Neuronal stem cell (in vitro differentiated cells): Measurements from ENCODE around the gene ANKS1A.

Source experiments
- DNase-seq: peaks from one replicate; pipeline ENCODE4 v3.0.0-alpha.2; 2013; ENCODE audit warnings: low spot score
- H2AFZ ChIP-seq: one replicate; pipeline ENCODE4 v1.6.1; 2013; ENCODE audit warnings: mild to moderate bottlenecking, low read length, inconsistent platforms
- H2AK5ac ChIP-seq: 2 replicates; pipeline ENCODE4 v1.6.1; 2013; ENCODE audit warnings: low read depth, mild to moderate bottlenecking, inconsistent platforms, low read length, moderate library complexity, mixed read lengths
- H2BK120ac ChIP-seq: 2 replicates; pipeline ENCODE4 v1.6.1; 2013; ENCODE audit warnings: low read depth, mild to moderate bottlenecking, inconsistent platforms, low read length, moderate library complexity, mixed read lengths
- H2BK12ac ChIP-seq: one replicate; pipeline ENCODE4 v1.6.1; 2013; ENCODE audit warnings: low read length, inconsistent platforms
- H2BK15ac ChIP-seq: 2 replicates; pipeline ENCODE4 v1.6.1; 2013; ENCODE audit warnings: mild to moderate bottlenecking, low read length, inconsistent platforms, mixed read lengths
- H2BK5ac ChIP-seq: one replicate; pipeline ENCODE4 v1.6.1; 2013; ENCODE audit warnings: inconsistent platforms, mild to moderate bottlenecking, low read length, moderate library complexity
- H3K14ac ChIP-seq: one replicate; pipeline ENCODE4 v1.6.1; 2013; ENCODE audit warnings: low read length, inconsistent platforms
- H3K18ac ChIP-seq: 2 replicates; pipeline ENCODE4 v1.6.1; 2013; ENCODE audit warnings: low read length, inconsistent platforms
- H3K23ac ChIP-seq: 2 replicates; pipeline ENCODE4 v1.6.1; 2013; ENCODE audit warnings: low read depth, mild to moderate bottlenecking, mixed read lengths, low read length, inconsistent platforms; ENCODE audit not compliant: poor library complexity
- H3K27ac ChIP-seq: replicated peaks from 3 replicates; pipeline ENCODE4 v1.5.1; 2013; ENCODE audit warnings: low read length, inconsistent platforms
- H3K27me3 ChIP-seq, 3 experiments: 2 replicates each; pipeline ENCODE4 v1.6.1; 2013; ENCODE audit warnings: low read length in 3 of 3, mild to moderate bottlenecking in 2 of 3, inconsistent platforms in 1 of 3, low read depth in 1 of 3, mixed read lengths in 1 of 3, moderate library complexity in 1 of 3; ENCODE audit not compliant: control insufficient read depth in 3 of 3, insufficient read depth in 3 of 3
- H3K36me3 ChIP-seq, 2 donors: replicated peaks in 1 of 2; 2 replicates each; pipeline ENCODE4 v1.6.1; 2013; ENCODE audit warnings: low read length in 2 of 2; ENCODE audit not compliant: control insufficient read depth in 2 of 2, insufficient read depth in 2 of 2
- H3K4ac ChIP-seq: 2 replicates; pipeline ENCODE4 v1.6.1; 2013; ENCODE audit warnings: inconsistent platforms, mild to moderate bottlenecking, low read length, moderate library complexity
- H3K4me1 ChIP-seq, 2 donors: 1 replicate in 1 of 2; 2 replicates in 1 of 2; pipeline ENCODE4 v1.6.1; 2013; ENCODE audit warnings: low read length in 2 of 2, low read depth in 1 of 2; ENCODE audit not compliant: control insufficient read depth in 2 of 2, insufficient read depth in 1 of 2
- H3K4me2 ChIP-seq: one replicate; pipeline ENCODE4 v1.6.1; 2013; ENCODE audit warnings: mild to moderate bottlenecking, low read length, inconsistent platforms; ENCODE audit not compliant: insufficient read depth, poor library complexity, severe bottlenecking
- H3K4me3 ChIP-seq, 2 donors: 2 replicates each; pipeline ENCODE4 v1.5.1; 2013; ENCODE audit warnings: low read length in 2 of 2, mild to moderate bottlenecking in 2 of 2, inconsistent platforms in 1 of 2, moderate library complexity in 1 of 2
- H3K79me1 ChIP-seq: one replicate; pipeline ENCODE4 v1.6.1; 2013; ENCODE audit warnings: low read depth, mild to moderate bottlenecking, inconsistent platforms, low read length, moderate library complexity
- H3K9ac ChIP-seq: one replicate; pipeline ENCODE4 v1.6.1; 2013; ENCODE audit warnings: mild to moderate bottlenecking, low read depth, low read length, inconsistent platforms; ENCODE audit not compliant: poor library complexity
- H3K9me3 ChIP-seq, 2 donors: replicated peaks in 1 of 2; 2 replicates each; pipeline versions ENCODE3 to v1.6.1; 2013; ENCODE audit warnings: low read length in 2 of 2, mild to moderate bottlenecking in 2 of 2, inconsistent platforms in 1 of 2, low read depth in 1 of 2, mixed read lengths in 1 of 2, moderate library complexity in 1 of 2; ENCODE audit not compliant: control insufficient read depth in 2 of 2, insufficient read depth in 1 of 2
- H4K8ac ChIP-seq: one replicate; pipeline ENCODE4 v1.6.1; 2013; ENCODE audit warnings: low read depth, mild to moderate bottlenecking, inconsistent platforms, low read length, moderate library complexity
- H4K91ac ChIP-seq: one replicate; pipeline ENCODE4 v1.6.1; 2013; ENCODE audit warnings: low read length, low read depth, mild to moderate bottlenecking, inconsistent platforms; ENCODE audit not compliant: poor library complexity
- WGBS, 2 donors: extraction: QIAGEN DNeasy Blood & Tissue Kit; methylation state at CpG; one replicate each; pipeline ENCODE4 v1.1.7; 2013; ENCODE audit warnings: missing lambda C conversion rate in 2 of 2, mixed read lengths in 1 of 2; ENCODE audit not compliant: insufficient read length in 2 of 2, insufficient replicate concordance in 1 of 2; ENCODE audit errors: extremely low coverage in 2 of 2; 5-methylcytosine and 5-hydroxymethylcytosine counted together

ANKS1A gene

GRCh38 chr6:35092362-35093117, 203.5 kb downstream of the ANKS1A start:
- H3K36me3 ChIP-seq: peaks cover 1 to 16% of the 10 kb centered on the region in 2 donors
- no peaks in the 10 kb centered on the region for H3K27me3 ChIP-seq
- H3K14ac ChIP-seq: no peak overlapping the region
- H3K9me3 ChIP-seq: no peaks in the 10 kb centered on the region
- no peak overlapping the region for H2BK12ac ChIP-seq
- H4K91ac ChIP-seq: no peak overlapping the region
- no peak overlapping the region for H3K18ac ChIP-seq
- H2AK5ac ChIP-seq: no peak overlapping the region
- no peak overlapping the region for H3K9ac ChIP-seq
- H2BK5ac ChIP-seq: no peak overlapping the region
- no peak overlapping the region for H2AFZ ChIP-seq
- H3K79me1 ChIP-seq: no peaks in the 10 kb centered on the region
- H2BK120ac ChIP-seq: no peak overlapping the region
- WGBS, 2 donors: no CpG with 5 or more reads among the region's 5 CpGs
- H4K8ac ChIP-seq: no peak overlapping the region
- peaks cover 2 to 5% of the 10 kb centered on the region in 2 donors for H3K4me1 ChIP-seq
- no peak overlapping the region for H3K27ac ChIP-seq
- H3K23ac ChIP-seq: no peak overlapping the region
- no peak overlapping the region for H3K4me2 ChIP-seq
- no peak overlapping the region for H2BK15ac ChIP-seq
- no peak overlapping the region for H3K4ac ChIP-seq
- DNase-seq: no peak
- no peak overlapping the region for H3K4me3 ChIP-seq

DNA sequence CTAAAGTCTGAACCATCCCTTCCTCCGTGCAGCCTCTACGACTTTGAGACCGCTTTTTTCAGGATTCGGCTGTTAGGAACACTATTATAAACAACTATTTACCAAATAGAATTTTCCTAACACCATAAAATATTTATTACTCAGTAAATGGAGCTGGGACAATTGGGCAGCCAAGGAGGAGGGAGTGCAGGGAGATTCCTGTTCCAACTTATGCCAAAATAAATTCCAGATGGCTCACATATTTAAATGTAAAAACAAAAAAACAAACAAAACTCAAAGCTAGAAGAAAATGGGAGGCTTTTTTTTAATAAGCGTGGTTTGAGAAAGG, 204.0 kb downstream of the ANKS1A start:
- peaks cover 2 to 5% of the 10 kb centered on the region in 2 donors for H3K4me1 ChIP-seq
- no peak overlapping the region for H4K8ac ChIP-seq
- H2BK5ac ChIP-seq: no peak overlapping the region
- H2AK5ac ChIP-seq: no peak overlapping the region
- H3K18ac ChIP-seq: no peak overlapping the region
- no peak overlapping the region for H2AFZ ChIP-seq
- no peak overlapping the region for H3K23ac ChIP-seq
- no peaks in the 10 kb centered on the region for H3K9me3 ChIP-seq
- H3K4ac ChIP-seq: no peak overlapping the region
- no peak for DNase-seq
- no peak overlapping the region for H3K27ac ChIP-seq
- no peaks in the 10 kb centered on the region for H3K79me1 ChIP-seq
- no peak overlapping the region for H3K4me3 ChIP-seq
- H4K91ac ChIP-seq: no peak overlapping the region
- H3K27me3 ChIP-seq: no peaks in the 10 kb centered on the region
- H2BK120ac ChIP-seq: no peak overlapping the region
- no peak overlapping the region for H3K9ac ChIP-seq
- no peak overlapping the region for H3K4me2 ChIP-seq
- peaks cover 1 to 10% of the 10 kb centered on the region in 2 donors for H3K36me3 ChIP-seq
- H3K14ac ChIP-seq: no peak overlapping the region
- no peak overlapping the region for H2BK15ac ChIP-seq
- no CpG with 5 or more reads among the region's 5 CpGs for WGBS, 2 donors
- H2BK12ac ChIP-seq: no peak overlapping the region

GRCh38 chr6:35093783-35094182, 204.7 kb downstream of the ANKS1A start:
- no peak overlapping the region for H4K91ac ChIP-seq
- no peak overlapping the region for H2AFZ ChIP-seq
- H3K36me3 ChIP-seq: peaks cover 0 to 3% of the 10 kb centered on the region in 2 donors
- no peaks in the 10 kb centered on the region for H3K9me3 ChIP-seq
- no peak overlapping the region for H4K8ac ChIP-seq
- no peak overlapping the region for H2BK12ac ChIP-seq
- H2BK15ac ChIP-seq: no peak overlapping the region
- H3K27me3 ChIP-seq: no peaks in the 10 kb centered on the region
- H3K79me1 ChIP-seq: no peaks in the 10 kb centered on the region
- no peak overlapping the region for H3K4me3 ChIP-seq
- H3K9ac ChIP-seq: no peak overlapping the region
- no peak overlapping the region for H3K27ac ChIP-seq
- DNase-seq: no peak
- no peak overlapping the region for H3K18ac ChIP-seq
- H2AK5ac ChIP-seq: no peak overlapping the region
- WGBS, 2 donors: no CpG with 5 or more reads among the region's 6 CpGs
- no peak overlapping the region for H2BK120ac ChIP-seq
- H3K23ac ChIP-seq: no peak overlapping the region
- H2BK5ac ChIP-seq: no peak overlapping the region
- H3K4me2 ChIP-seq: no peak overlapping the region
- H3K14ac ChIP-seq: no peak overlapping the region
- H3K4ac ChIP-seq: no peak overlapping the region
- H3K4me1 ChIP-seq: peaks cover 2 to 5% of the 10 kb centered on the region in 2 donors

GRCh38 chr6:35094183-35094582, 205.1 kb downstream of the ANKS1A start:
- Histone ChIP-seq H3K36me3 (no peaks in the 10 kb centered on the region), H3K4me2 (no peak overlapping the region), H3K9me3 (no peaks in the 10 kb centered on the region), H2BK120ac (no peak overlapping the region), H2BK5ac (no peak overlapping the region), H2BK12ac (no peak overlapping the region), H3K27ac (no peak overlapping the region), H3K9ac (no peak overlapping the region), H2BK15ac (no peak overlapping the region), H2AFZ (no peak overlapping the region), H3K4me1 (peaks cover 2 to 5% of the 10 kb centered on the region in 2 donors), H4K8ac (no peak overlapping the region), H4K91ac (no peak overlapping the region), H3K18ac (no peak overlapping the region), H3K79me1 (no peaks in the 10 kb centered on the region), H3K27me3 (no peaks in the 10 kb centered on the region), H3K4me3 (no peak overlapping the region), H3K23ac (no peak overlapping the region), H2AK5ac (no peak overlapping the region), H3K4ac (no peak overlapping the region), H3K14ac (no peak overlapping the region)
- WGBS, 2 donors: no CpG with 5 or more reads among the region's 4 CpGs
- DNase-seq: no peak
